GM20000 (cell line): Measurements from ENCODE around the gene DYNC2H1.

ENCODE experiments used
- DNase-seq: peaks from one replicate; pipeline ENCODE4 v3.0.0; 2012; ENCODE audit warnings: low spot score
- CTCF ChIP-seq: IDR thresholded peaks from 2 replicates; pipeline ENCODE4 v1.5.1; 2012; ENCODE audit warnings: mild to moderate bottlenecking, control low read depth; ENCODE audit errors: extremely low read depth, missing control alignments

DYNC2H1 gene

GRCh38 chr11:103418014-103418413, 308.8 kb downstream of the DYNC2H1 start:
- TF ChIP-seq CTCF = no peak
- no peak for DNase-seq

DNA sequence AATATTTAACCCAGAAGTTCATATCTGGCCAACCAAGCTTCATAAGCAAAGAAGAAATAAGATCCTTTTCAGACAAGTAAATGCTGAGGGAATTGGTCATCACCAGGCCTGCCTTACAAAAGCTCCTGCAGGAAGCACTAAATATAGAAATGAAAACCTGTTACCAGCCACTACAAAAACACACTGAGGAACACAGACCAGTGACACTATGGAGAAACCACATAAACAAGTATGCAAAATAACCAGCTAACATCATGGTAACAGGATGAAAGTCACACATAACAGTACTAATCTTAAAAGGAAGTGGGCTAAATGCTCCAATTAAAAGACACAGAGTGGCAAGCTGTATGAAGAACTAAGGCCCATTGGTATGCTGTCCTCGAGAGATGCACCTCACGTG, 311.4 kb downstream of the DYNC2H1 start:
- no peak for TF ChIP-seq CTCF
- no peak for DNase-seq

GRCh38 chr11:103433386-103434072, 324.3 kb downstream of the DYNC2H1 start:
- TF ChIP-seq CTCF = no peak
- no peak for DNase-seq

DNA sequence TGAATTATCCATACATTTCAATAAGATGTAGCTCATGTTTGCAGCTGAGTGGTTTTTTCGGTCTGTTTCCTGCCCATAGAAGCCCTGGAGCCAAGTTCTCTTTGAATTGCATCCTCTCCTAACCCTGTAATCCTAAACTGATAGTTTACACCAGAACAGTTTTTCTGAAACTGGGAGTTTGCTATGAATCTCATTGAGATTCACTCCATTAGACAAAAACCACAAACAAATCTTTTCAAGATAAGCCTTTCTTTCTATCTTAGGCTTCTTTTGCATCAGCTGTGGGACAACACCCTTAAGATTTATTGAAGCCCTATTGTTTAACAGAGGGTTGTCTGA, 324.8 kb downstream of the DYNC2H1 start:
- TF ChIP-seq CTCF = no peak
- no peak for DNase-seq

GRCh38 chr11:103436131-103436770, 327.0 kb downstream of the DYNC2H1 start:
- TF ChIP-seq CTCF = no peak
- no peak for DNase-seq

DNA sequence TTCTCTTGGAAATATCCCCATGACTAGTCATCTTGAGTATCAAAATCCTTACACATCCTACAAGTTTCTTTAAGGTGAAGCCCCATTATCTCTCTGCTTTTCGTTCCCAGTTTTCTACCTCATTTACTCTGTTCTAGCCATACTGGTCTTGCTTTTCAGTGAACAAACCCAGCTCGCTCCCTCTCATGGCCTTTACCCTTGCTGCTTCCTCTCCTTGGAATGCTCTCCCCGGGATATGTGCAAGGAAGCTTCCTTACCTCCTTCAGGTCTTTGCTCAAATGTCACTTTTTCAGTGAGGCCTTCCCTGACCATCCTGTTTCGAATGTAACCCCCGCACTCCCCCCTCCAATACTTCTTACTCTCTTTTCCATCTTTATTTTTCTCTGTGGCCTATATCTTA, 331.8 kb downstream of the DYNC2H1 start:
- TF ChIP-seq CTCF = no peak
- DNase-seq = no peak

GRCh38 chr11:103448966-103449365, 339.7 kb downstream of the DYNC2H1 start:
- DNase-seq = no peak
- TF ChIP-seq CTCF = no peak
